Prostate gland (tissue), 2 donors: Measurements from ENCODE around the gene RING1. TPM values are rescaled to one million over a fixed set of nuclear protein-coding genes. Genes with fewer than 3 reads are reported as not detected.

Experiments
- DNase-seq: peaks from one replicate; pipeline ENCODE4 v3.0.0-alpha.2; 2019; ENCODE audit warnings: low spot score
- H3K27ac ChIP-seq, 2 donors: fragments of 200-600 bp; sonication (generic); 2 replicates each; pipeline ENCODE4 v1.5.1; 2017 to 2019
- H3K27me3 ChIP-seq: fragments of 200-600 bp; sonication (generic); replicated peaks from 2 replicates; pipeline ENCODE4 v1.5.1; 2019; ENCODE audit not compliant: insufficient read depth
- H3K36me3 ChIP-seq, 2 donors: fragments of 200-600 bp; sonication (generic); 1 replicate in 1 of 2; 2 replicates in 1 of 2; pipeline versions ENCODE4 v1.5.1 to v1.8.1; 2017 to 2019
- H3K4me1 ChIP-seq: fragments of 200-600 bp; sonication (generic); replicated peaks from 2 replicates; pipeline ENCODE4 v1.5.1; 2019
- H3K4me3 ChIP-seq, 2 donors: fragments of 200-600 bp; sonication (generic); 2 replicates each; pipeline ENCODE4 v1.5.1; 2017 to 2019
- H3K9me3 ChIP-seq: fragments of 200-600 bp; sonication (generic); 2 replicates; pipeline ENCODE4 v1.5.1; 2017
- CTCF ChIP-seq, 4 experiments: fragments of 200-600 bp in 2 of 4; fragments of 450-650 bp in 2 of 4; sonication (generic) in 2 of 4; IDR thresholded peaks; 1 replicate in 3 of 4; 2 replicates in 1 of 4; pipeline ENCODE4 v1.5.1; 2016 to 2019; ENCODE audit warnings: antibody characterized with exemption in 4 of 4, mild to moderate bottlenecking in 2 of 4, moderate library complexity in 2 of 4
- POLR2A ChIP-seq: fragments of 450-650 bp; IDR thresholded peaks from one replicate; pipeline ENCODE4 v1.6.1; 2016; ENCODE audit warnings: antibody characterized with exemption, mild to moderate bottlenecking
- POLR2AphosphoS5 ChIP-seq: sonication (generic); formaldehyde crosslinking; IDR thresholded peaks from one replicate; pipeline ENCODE4 v1.6.1; 2017; ENCODE audit warnings: antibody characterized with exemption
- WGBS: methylation state at CpG from one replicate; pipeline ENCODE4 v1.1.5; 2018; 5-methylcytosine and 5-hydroxymethylcytosine counted together
- intact Hi-C: fragments of 100-400 bp; cut with DNase I; formaldehyde crosslinking; loops from one replicate; pipeline ENCODE4 v1.14.2; 2022
- total RNA-seq, 2 donors: library from RNA; depleted of rRNA; stranded (reverse); fragments of >200 nt; gene quantifications; one replicate each; pipeline ENCODE4 v1.1.0, GENCODE V29; 2016

RING1 gene
- total RNA-seq, 2 donors from 2014 or later: 23.9 to 30.8 TPM

- intact Hi-C loops: loop anchor here (5.0 kb wide), 1 partner anchor 36 kb away; no protein-coding TSS in a partner anchor
- no peak overlapping the region for H3K27ac ChIP-seq
These were observed 10.0 kb upstream of the RING1 start for GRCh38 chr6:33198159-33198852.

GRCh38 chr6:33198853-33199436 lies 9.4 kb upstream of the RING1 start:
- 27% methylated on average over 3 of the region's 3 CpGs for WGBS
- Histone ChIP-seq H3K27ac (peak overlapping the region; percentile 96), H3K9me3 (no peaks in the 10 kb centered on the region), H3K27me3 (no peaks in the 10 kb centered on the region), H3K4me3 (peak overlapping the region in 1 of 2 donors; percentile 84), H3K4me1 (peaks cover 6% of the 10 kb centered on the region), H3K36me3 (peaks cover 0 to 17% of the 10 kb centered on the region in 2 donors)
- DNase-seq: no peak
- intact Hi-C loops: loop anchor here (5.0 kb wide), 1 partner anchor 37 kb away; no protein-coding TSS in a partner anchor
- no peak for TF ChIP-seq CTCF (IDR thresholded peaks at IDR 0.05)
- no peak for TF ChIP-seq POLR2AphosphoS5

More at GRCh38 chr6:33198159-33198852, 10.0 kb upstream of the RING1 start:
- no peaks in the 10 kb centered on the region for H3K9me3 ChIP-seq
- TF ChIP-seq CTCF (IDR thresholded peaks at IDR 0.05) (no peak), POLR2A (no peak), POLR2AphosphoS5 (no peak)
- H3K4me3 ChIP-seq: no peak overlapping the region
- WGBS: 77% methylated on average over 6 of the region's 6 CpGs
- no peak for DNase-seq
- no peaks in the 10 kb centered on the region for H3K27me3 ChIP-seq
- peaks cover 0 to 17% of the 10 kb centered on the region in 2 donors for H3K36me3 ChIP-seq
- peaks cover 6% of the 10 kb centered on the region for H3K4me1 ChIP-seq

DNA sequence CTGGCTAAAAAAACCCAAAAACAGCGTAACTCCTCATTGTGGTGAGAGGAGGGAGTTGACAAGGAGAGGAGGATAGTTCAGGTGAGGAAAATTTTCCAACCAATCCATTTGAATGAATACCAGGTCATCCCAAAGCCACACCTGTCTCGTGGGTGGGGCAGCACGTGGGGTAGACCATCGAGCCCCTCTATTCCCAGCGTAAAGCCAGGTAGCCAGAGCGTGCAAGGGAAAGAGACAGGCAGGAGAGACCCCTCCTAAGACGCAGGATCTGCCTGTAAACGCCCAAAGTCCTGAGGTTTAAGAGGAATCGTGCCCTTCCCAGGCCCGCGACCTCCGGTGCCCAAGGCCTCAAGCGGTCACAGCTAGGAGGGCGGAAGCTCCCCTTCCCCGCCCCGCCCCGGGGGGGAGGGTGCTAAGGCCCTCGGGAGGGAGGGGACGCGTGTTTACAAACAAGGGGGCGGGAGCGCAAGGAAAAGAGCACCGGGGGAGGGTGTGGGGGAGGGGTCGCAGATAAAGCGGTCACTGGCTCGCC lies 8.5 kb upstream of the RING1 start:
- 3% methylated on average over 26 of the region's 26 CpGs for WGBS
- H3K27ac ChIP-seq: peak overlapping the region; percentile 96
- peaks cover 6% of the 10 kb centered on the region for H3K4me1 ChIP-seq
- no peaks in the 10 kb centered on the region for H3K27me3 ChIP-seq
- H3K36me3 ChIP-seq: peaks cover 0 to 16% of the 10 kb centered on the region in 2 donors
- DNase-seq: no peak
- TF ChIP-seq CTCF (IDR thresholded peaks at IDR 0.05) (no peak), POLR2A (no peak), POLR2AphosphoS5 (no peak)
- H3K4me3 ChIP-seq: peak overlapping the region; percentile 84
- intact Hi-C loops: loop anchor here (2.0 to 5.0 kb wide), 2 partner anchors 37 to 49 kb away; no protein-coding TSS in a partner anchor
- no peaks in the 10 kb centered on the region for H3K9me3 ChIP-seq

DNA sequence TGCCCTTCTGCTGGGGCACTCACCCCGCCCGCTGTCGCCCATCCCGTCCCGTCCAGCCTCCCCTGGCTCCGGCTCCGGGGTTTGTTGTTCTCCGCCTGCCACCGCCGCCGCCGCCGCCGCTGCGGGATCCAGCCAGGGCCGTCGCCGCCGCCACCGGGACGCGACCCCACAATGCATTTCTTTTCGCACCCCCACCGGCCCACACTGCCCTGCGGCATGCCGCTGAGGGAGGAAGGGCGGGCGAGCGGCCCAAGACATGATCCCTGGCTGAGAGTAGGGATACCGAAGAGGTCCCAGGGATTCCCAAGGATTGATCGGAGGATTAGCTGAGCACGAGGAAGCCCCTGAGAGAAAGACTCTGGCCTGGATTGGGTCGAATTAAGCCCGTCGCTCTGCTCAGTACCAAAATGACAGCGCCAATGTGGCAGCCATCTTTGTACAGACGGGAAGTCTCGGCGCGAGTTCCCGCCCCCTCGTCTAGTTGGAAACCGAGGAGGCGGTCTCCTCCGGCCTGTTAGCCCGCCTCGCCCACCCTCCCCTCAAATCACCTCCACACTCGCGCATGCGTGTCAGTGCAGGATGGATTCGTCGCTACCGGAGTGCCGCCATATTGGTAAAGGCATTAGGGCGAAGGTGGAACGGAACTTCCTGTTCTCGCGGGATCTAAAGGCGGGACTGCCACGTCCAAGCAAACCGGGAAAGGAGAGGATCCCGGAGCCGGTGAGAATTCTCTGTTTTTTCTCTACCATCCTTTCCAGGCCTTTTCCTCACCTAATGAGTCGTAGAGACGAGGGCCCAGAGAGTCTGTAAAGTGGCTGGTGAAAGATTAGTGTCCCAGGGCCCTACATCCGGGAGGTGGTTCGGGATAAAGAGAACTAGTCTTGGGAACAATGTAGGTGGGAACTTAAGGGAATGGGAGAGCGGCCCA lies 7.8 kb upstream of the RING1 start, which contains the start of the genes RXRB and SLC39A7:
Gene RXRB (minus strand): TSS at position 447 of the 928 bp plus-strand sequence. CDS start 189 bp downstream, at position 258.
Gene SLC39A7 (plus strand): TSS at position 649 of the 928 bp plus-strand sequence. CDS start 379 bp downstream, outside the sequence.
- TF ChIP-seq POLR2A (peak; percentile 56), POLR2AphosphoS5 (peak; percentile 98), CTCF (IDR thresholded peaks at IDR 0.05) (peak in 1 of 4 experiments; percentile 4)
- Histone ChIP-seq H3K27me3 (no peaks in the 10 kb centered on the region), H3K36me3 (peaks cover 0 to 8% of the 10 kb centered on the region in 2 donors), H3K27ac (peak within 1 kb of the TSS; percentile 96), H3K9me3 (no peaks in the 10 kb centered on the region), H3K4me3 (peak within 1 kb of the TSS; percentile 84), H3K4me1 (peaks cover 6% of the 10 kb centered on the region)
- DNase-seq: peak; percentile 99
- under 1% methylated on average over 68 of the region's 68 CpGs for WGBS
- intact Hi-C loops: loop anchor here (2.0 kb wide), 1 partner anchor 48 kb away; no protein-coding TSS in a partner anchor
